Endothelial cell of umbilical vein (primary cell): ENCODE data around the gene RSPRY1. TPM values are rescaled to one million over a fixed set of nuclear protein-coding genes. Genes with fewer than 3 reads are reported as not detected.

Experiments
- BruUV-seq: library from RNA; stranded (reverse); fragments of 400-500 nt; replicated peaks from 2 replicates; lab custom pipeline; 2021; lab: Mats Ljungman, UMichigan
- CTCF ChIA-PET: fragments of 300-600, 350-600 bp; sonication (Branson Sonifier 250); formaldehyde crosslinking; loops from one replicate; lab custom pipeline; 2021; ENCODE audit warnings: antibody characterized with exemption, inconsistent platforms; lab: Charles Lee
- POLR2A ChIA-PET: fragments of 300-600, 350-600 bp; sonication (Branson Sonifier 250); formaldehyde crosslinking; loops from one replicate; lab custom pipeline; 2021; ENCODE audit warnings: antibody characterized with exemption, inconsistent platforms; lab: Charles Lee
- DNase-seq: peaks from one replicate; pipeline ENCODE4 v3.0.0-alpha.2; 2011; ENCODE audit warnings: low read depth, low spot score
- FAIRE-seq: peaks from 2 replicates; lab custom pipeline; 2011; peaks lifted over from hg19 to GRCh38; lab: Jason Lieb, UNC
- H2AFZ ChIP-seq: 2 replicates; pipeline ENCODE4 v1.6.0; 2012; ENCODE audit warnings: low read depth, low read length, control low read depth, inconsistent platforms
- H3K27ac ChIP-seq: 2 replicates; pipeline ENCODE4 v1.5.1; 2011; ENCODE audit warnings: low read depth, mild to moderate bottlenecking, control low read depth, low read length, moderate library complexity; ENCODE audit not compliant: insufficient read depth
- H3K27me3 ChIP-seq, 2 experiments: 2 replicates each; pipeline versions ENCODE4 v1.6.0 to v1.6.1; 2011; ENCODE audit warnings: low read length in 2 of 2, mixed read lengths in 1 of 2; ENCODE audit not compliant: control insufficient read depth in 2 of 2, insufficient read depth in 2 of 2
- H3K36me3 ChIP-seq, 2 experiments: 2 replicates in 1 of 2; 3 replicates in 1 of 2; pipeline ENCODE4 v1.5.1; 2011; ENCODE audit warnings: low read length in 2 of 2, mild to moderate bottlenecking in 1 of 2, moderate library complexity in 1 of 2; ENCODE audit not compliant: control insufficient read depth in 2 of 2, insufficient read depth in 2 of 2; ENCODE audit errors: extremely low read depth in 1 of 2
- H3K4me1 ChIP-seq: 3 replicates; pipeline ENCODE4 v1.5.1; 2011; ENCODE audit warnings: mild to moderate bottlenecking, low read length; ENCODE audit not compliant: control insufficient read depth, insufficient read depth; ENCODE audit errors: extremely low read depth
- H3K4me2 ChIP-seq: 2 replicates; pipeline ENCODE4 v1.6.1; 2011; ENCODE audit warnings: low read length, control low read depth, mixed read lengths; ENCODE audit not compliant: insufficient read depth
- H3K4me3 ChIP-seq, 3 experiments: fragments of 200-600 bp in 1 of 3; sonication (generic), shearing (Covaris generic) in 1 of 3; replicated peaks in 1 of 3; 2 replicates each; pipeline ENCODE4 v1.5.1; 2011 to 2016; ENCODE audit warnings: control low read depth in 3 of 3, low read length in 3 of 3, mild to moderate bottlenecking in 2 of 3, inconsistent platforms in 1 of 3, low read depth in 1 of 3, moderate library complexity in 1 of 3; ENCODE audit not compliant: insufficient read depth in 1 of 3
- H3K79me2 ChIP-seq: 2 replicates; pipeline ENCODE4 v1.6.0; 2012; ENCODE audit warnings: low read length, inconsistent platforms; ENCODE audit not compliant: control insufficient read depth, insufficient read depth
- H3K9ac ChIP-seq: replicated peaks from 2 replicates; pipeline ENCODE3; 2011; ENCODE audit warnings: low read length, control low read depth; ENCODE audit not compliant: insufficient read depth; ENCODE audit errors: extremely low read depth
- H3K9me1 ChIP-seq: replicated peaks from 3 replicates; pipeline ENCODE4 v1.6.0; 2011; ENCODE audit warnings: mild to moderate bottlenecking, low read length; ENCODE audit not compliant: control insufficient read depth, insufficient read depth; ENCODE audit errors: extremely low read depth
- H3K9me3 ChIP-seq: replicated peaks from 2 replicates; pipeline ENCODE4 v1.5.1; 2012; ENCODE audit warnings: low read length, inconsistent platforms; ENCODE audit not compliant: control insufficient read depth, insufficient read depth
- H4K20me1 ChIP-seq: replicated peaks from 2 replicates; pipeline ENCODE3; 2011; ENCODE audit warnings: mild to moderate bottlenecking, low read length; ENCODE audit not compliant: control insufficient read depth, insufficient read depth; ENCODE audit errors: extremely low read depth
- EZH2 ChIP-seq: IDR thresholded peaks from 2 replicates; pipeline ENCODE4 v1.6.1; 2012; ENCODE audit warnings: borderline replicate concordance, low read depth, mild to moderate bottlenecking, moderate library complexity, low read length, inconsistent platforms; ENCODE audit not compliant: severe bottlenecking
- JUN ChIP-seq: IDR thresholded peaks from 2 replicates; pipeline ENCODE4 v1.6.1; 2011; ENCODE audit warnings: borderline replicate concordance, low read depth; ENCODE audit not compliant: insufficient read length, insufficient read depth
- MYC ChIP-seq: IDR thresholded peaks from one replicate; pipeline ENCODE4 v1.6.1; 2011; ENCODE audit warnings: mild to moderate bottlenecking, low read depth, low read length
- POLR2A ChIP-seq: IDR thresholded peaks from 2 replicates; pipeline ENCODE4 v1.6.1; 2012; ENCODE audit warnings: low read depth, mild to moderate bottlenecking, control low read depth, low read length
- POLR2AphosphoS5 ChIP-seq: IDR thresholded peaks from 2 replicates; pipeline ENCODE4 v1.6.1; 2012; ENCODE audit warnings: low read depth, mild to moderate bottlenecking, control low read depth, low read length, moderate library complexity; ENCODE audit not compliant: insufficient read depth
- dilution Hi-C: fragments of 300-500 bp; cut with MboI; formaldehyde crosslinking; loops from one replicate; pipeline ENCODE4 v1.15.0; 2019; ENCODE audit warnings: low sequenced_read_pairs; ENCODE audit not compliant: extremely low pct_ligation_motif_present
- intact Hi-C: fragments of 100-400 bp; cut with micrococcal nuclease; formaldehyde crosslinking; loops from one replicate; pipeline ENCODE4 v1.10.0; 2022
- polyA plus RNA-seq, 4 experiments: library from polyadenylated mRNA; depleted of rRNA in 3 of 4; stranded (reverse) in 3 of 4; unstranded in 1 of 4; fragments of >200 nt; gene quantifications; 2 replicates each; pipeline versions ENCODE4 v1.2.1 to v1.2.3, GENCODE V29; 2011 to 2012; ENCODE audit warnings: missing spikeins in 1 of 4
- total RNA-seq: library from RNA; stranded (reverse); gene quantifications from 2 replicates; pipeline ENCODE4 v1.2.3, GENCODE V29; 2021
- TF ChIP-seq, protein P1 (sequence below), 2 donors: IDR thresholded peaks; 1 replicate in 1 of 2; 2 replicates in 1 of 2; pipeline ENCODE4 v1.5.1; 2011; ENCODE audit warnings: low read length in 2 of 2, mild to moderate bottlenecking in 2 of 2, moderate library complexity in 2 of 2, control low read depth in 1 of 2, inconsistent platforms in 1 of 2, low read depth in 1 of 2; ENCODE audit not compliant: insufficient read depth in 1 of 2; ENCODE audit errors: extremely low read depth in 1 of 2

The RSPRY1 gene
- total and polyA plus RNA-seq, 2 donors (not counting 3 experiments of a cell fraction or from before 2014, with no cell fraction given), result 28.5 to 55.1 TPM

DNA sequence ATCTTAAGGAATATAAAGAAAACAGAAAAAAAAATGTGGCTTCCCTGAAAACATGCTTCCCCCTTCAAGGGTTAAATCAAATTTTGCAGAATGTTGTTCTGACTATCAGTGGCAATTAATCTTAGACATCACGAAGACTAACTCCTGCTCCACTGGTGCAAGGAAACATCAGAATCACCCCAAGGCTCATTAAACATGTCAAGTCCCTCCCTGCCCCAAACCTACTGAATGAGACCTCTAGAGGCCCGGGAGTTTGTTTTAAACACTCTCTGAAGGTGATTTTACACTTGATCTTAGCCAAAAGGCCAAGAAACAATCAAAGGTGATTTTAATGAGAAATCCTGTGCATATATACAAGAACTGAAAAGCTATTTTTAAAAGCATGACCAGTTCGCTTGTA is 18.6 kb upstream of the RSPRY1 start:
- Histone ChIP-seq H3K36me3 (peaks cover 10 to 12% of the 10 kb centered on the region in 2 experiments), H3K79me2 (no peaks in the 10 kb centered on the region), H3K27me3 (no peaks in the 10 kb centered on the region), H3K9ac (no peak overlapping the region), H3K27ac (no peak overlapping the region), H3K4me1 (no peaks in the 10 kb centered on the region), H3K4me2 (no peak overlapping the region), H3K9me3 (no peaks in the 10 kb centered on the region), H2AFZ (no peak overlapping the region), H3K9me1 (no peaks in the 10 kb centered on the region), H4K20me1 (no peaks in the 10 kb centered on the region), H3K4me3 (no peak overlapping the region)
- ChIA-PET CTCF (interaction anchor here (0.6 to 5.7 kb wide), 10 partner anchors 9 to 203 kb away, joined by 3 to 71 read pairs (median 6); partner anchors contain the start of gene CPNE2), POLR2A (no interaction called here)
- intact Hi-C loops, result no loop called here
- FAIRE-seq (no peak), DNase-seq (no peak)
- TF ChIP-seq EZH2, result no peak
- no peak for TF ChIP-seq POLR2A
- TF ChIP-seq JUN, result no peak
- no peak for TF ChIP-seq MYC
- dilution Hi-C loops, result no loop called here
- BruUV-seq, result no TSS peak

DNA sequence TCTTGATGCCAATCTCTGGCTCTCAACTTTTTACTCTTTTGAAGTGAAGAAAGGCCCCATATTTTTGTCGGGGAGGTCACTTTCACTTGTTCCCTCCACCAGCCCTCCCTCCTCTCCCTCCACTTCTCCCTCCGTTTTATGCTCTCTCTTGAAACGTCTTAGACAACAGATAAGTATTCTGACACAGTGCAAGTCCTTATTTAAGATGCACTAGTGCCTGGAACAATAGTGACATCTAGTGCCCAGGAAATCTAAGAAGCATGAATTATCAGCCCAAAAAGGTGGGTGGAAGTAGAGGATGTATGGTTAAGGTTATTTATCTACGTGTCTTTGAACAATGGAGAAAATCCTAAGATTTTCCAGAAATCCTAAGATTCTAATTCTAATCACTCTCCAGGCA is 18.2 kb upstream of the RSPRY1 start:
- no peak overlapping the region for H3K4me2 ChIP-seq
- no peak overlapping the region for H3K9ac ChIP-seq
- H3K27ac ChIP-seq, result no peak overlapping the region
- no peaks in the 10 kb centered on the region for H3K79me2 ChIP-seq
- DNase-seq, result peak; percentile 83
- TF ChIP-seq, protein P1, sequence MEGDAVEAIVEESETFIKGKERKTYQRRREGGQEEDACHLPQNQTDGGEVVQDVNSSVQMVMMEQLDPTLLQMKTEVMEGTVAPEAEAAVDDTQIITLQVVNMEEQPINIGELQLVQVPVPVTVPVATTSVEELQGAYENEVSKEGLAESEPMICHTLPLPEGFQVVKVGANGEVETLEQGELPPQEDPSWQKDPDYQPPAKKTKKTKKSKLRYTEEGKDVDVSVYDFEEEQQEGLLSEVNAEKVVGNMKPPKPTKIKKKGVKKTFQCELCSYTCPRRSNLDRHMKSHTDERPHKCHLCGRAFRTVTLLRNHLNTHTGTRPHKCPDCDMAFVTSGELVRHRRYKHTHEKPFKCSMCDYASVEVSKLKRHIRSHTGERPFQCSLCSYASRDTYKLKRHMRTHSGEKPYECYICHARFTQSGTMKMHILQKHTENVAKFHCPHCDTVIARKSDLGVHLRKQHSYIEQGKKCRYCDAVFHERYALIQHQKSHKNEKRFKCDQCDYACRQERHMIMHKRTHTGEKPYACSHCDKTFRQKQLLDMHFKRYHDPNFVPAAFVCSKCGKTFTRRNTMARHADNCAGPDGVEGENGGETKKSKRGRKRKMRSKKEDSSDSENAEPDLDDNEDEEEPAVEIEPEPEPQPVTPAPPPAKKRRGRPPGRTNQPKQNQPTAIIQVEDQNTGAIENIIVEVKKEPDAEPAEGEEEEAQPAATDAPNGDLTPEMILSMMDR (IDR thresholded peaks at IDR 0.05; ENCODE audit: extremely low read depth in 1 of 2, insufficient read depth in 1 of 2, low read depth in 1 of 2, low read length in 2 of 2), result peak; percentile 50 to 51
- TF ChIP-seq JUN, result no peak
- TF ChIP-seq POLR2AphosphoS5, result no peak
- TF ChIP-seq MYC, result no peak
- no peak for TF ChIP-seq EZH2
- dilution Hi-C loops, result no loop called here
- intact Hi-C loops, result loop anchor here (1.0 kb wide), 4 partner anchors 75 to 301 kb away; no protein-coding TSS in a partner anchor
- FAIRE-seq, result peak; percentile 83
- H3K27me3 ChIP-seq, result no peaks in the 10 kb centered on the region
- ChIA-PET POLR2A (no interaction called here), CTCF (interaction anchor here (0.6 to 5.7 kb wide), 10 partner anchors 9 to 204 kb away, joined by 3 to 71 read pairs (median 6); partner anchors contain the start of gene CPNE2)
- peaks cover 10 to 12% of the 10 kb centered on the region in 2 experiments for H3K36me3 ChIP-seq
- H4K20me1 ChIP-seq, result no peaks in the 10 kb centered on the region
- H3K4me1 ChIP-seq, result no peaks in the 10 kb centered on the region
- no peaks in the 10 kb centered on the region for H3K9me3 ChIP-seq
- no TSS peak for BruUV-seq
- H3K9me1 ChIP-seq, result no peaks in the 10 kb centered on the region
- no peak overlapping the region for H3K4me3 ChIP-seq
- no peak overlapping the region for H2AFZ ChIP-seq
